Upper lobe of right lung (tissue), 1 donor: Measurements from ENCODE around the gene BNC2. TPM values are rescaled to one million over a fixed set of nuclear protein-coding genes. Genes with fewer than 3 reads are reported as not detected.

Experiments used
- ATAC-seq: fragments of 200-7000 bp; cut with Tn5 transposase; one replicate; pipeline ENCODE4 v1.9.1; 2020; ENCODE audit warnings: mild to moderate bottlenecking, moderate library complexity
- DNase-seq: peaks from one replicate; pipeline ENCODE4 v3.0.0-alpha.2; 2020
- H3K27ac ChIP-seq: fragments of 200-600 bp; one replicate; pipeline ENCODE4 v1.8.0; 2022
- H3K27me3 ChIP-seq: fragments of 200-600 bp; one replicate; pipeline ENCODE4 v1.8.0; 2022; ENCODE audit warnings: mild to moderate bottlenecking
- H3K36me3 ChIP-seq: fragments of 200-600 bp; one replicate; pipeline ENCODE4 v1.8.0; 2022
- H3K4me1 ChIP-seq: fragments of 200-600 bp; one replicate; pipeline ENCODE4 v1.8.0; 2022
- H3K4me3 ChIP-seq: fragments of 200-600 bp; one replicate; pipeline ENCODE4 v1.8.0; 2022; ENCODE audit warnings: mild to moderate bottlenecking
- H3K9me3 ChIP-seq: fragments of 200-600 bp; one replicate; pipeline ENCODE4 v1.8.0; 2022
- intact Hi-C: fragments of 100-400 bp; cut with DNase I; formaldehyde crosslinking; loops from one replicate; pipeline ENCODE4 v1.11.0; 2022
- total RNA-seq: library from RNA; stranded (reverse); fragmentation: NEBNext Ultra II Directional; extraction: Animal tissue kit (Norgen Biotek cat#: 25700); gene quantifications from one replicate; pipeline ENCODE4 v1.2.1, GENCODE V29; 2021
- TF ChIP-seq, protein P1 (sequence below): fragments of 200-600 bp; IDR thresholded peaks from one replicate; pipeline ENCODE4 v1.8.0; 2022; ENCODE audit warnings: antibody characterized with exemption
- donor health status: DM: no; HTN: yes; CAD: no; lungs with severe emphysema.

BNC2 gene
- total RNA-seq, 1 donor from 2014 or later, result 18.1 TPM

DNA sequence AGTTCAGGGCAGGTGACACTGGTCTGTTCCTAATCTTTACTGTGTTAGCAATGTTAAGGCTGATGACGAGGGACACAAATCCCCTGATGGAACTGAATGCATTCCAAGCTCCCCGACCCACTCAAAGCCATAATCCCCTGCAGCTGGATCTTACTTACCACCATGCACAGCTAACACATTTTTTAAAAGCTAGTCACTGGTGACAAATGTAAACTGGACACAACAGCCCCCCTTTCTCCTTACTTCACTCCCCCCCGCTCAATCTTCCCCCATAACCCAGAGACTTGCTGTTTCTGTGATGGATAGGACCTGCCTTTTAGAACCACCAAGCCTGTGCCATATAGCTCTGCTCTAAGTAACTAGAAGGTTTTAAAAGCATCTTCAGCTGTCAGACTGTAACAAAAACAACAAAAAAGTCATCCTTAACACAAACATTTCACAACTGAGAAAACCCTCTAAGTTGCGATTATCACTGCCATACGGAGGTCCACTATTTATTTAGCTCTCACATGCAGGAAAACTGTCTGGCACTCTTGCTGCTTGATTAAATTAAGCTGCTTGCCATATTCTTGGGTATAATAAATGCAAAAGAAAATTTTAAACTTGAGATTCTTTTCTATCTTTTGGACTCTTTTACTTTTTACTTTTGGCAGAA, 44.4 kb downstream of the BNC2 start:
- TF ChIP-seq, protein P1, sequence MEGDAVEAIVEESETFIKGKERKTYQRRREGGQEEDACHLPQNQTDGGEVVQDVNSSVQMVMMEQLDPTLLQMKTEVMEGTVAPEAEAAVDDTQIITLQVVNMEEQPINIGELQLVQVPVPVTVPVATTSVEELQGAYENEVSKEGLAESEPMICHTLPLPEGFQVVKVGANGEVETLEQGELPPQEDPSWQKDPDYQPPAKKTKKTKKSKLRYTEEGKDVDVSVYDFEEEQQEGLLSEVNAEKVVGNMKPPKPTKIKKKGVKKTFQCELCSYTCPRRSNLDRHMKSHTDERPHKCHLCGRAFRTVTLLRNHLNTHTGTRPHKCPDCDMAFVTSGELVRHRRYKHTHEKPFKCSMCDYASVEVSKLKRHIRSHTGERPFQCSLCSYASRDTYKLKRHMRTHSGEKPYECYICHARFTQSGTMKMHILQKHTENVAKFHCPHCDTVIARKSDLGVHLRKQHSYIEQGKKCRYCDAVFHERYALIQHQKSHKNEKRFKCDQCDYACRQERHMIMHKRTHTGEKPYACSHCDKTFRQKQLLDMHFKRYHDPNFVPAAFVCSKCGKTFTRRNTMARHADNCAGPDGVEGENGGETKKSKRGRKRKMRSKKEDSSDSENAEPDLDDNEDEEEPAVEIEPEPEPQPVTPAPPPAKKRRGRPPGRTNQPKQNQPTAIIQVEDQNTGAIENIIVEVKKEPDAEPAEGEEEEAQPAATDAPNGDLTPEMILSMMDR, result no peak
- ATAC-seq (no peak), DNase-seq (no peak)
- Histone ChIP-seq H3K9me3 (no peaks in the 10 kb centered on the region), H3K4me1 (peaks cover 5% of the 10 kb centered on the region), H3K27me3 (no peaks in the 10 kb centered on the region), H3K4me3 (no peak overlapping the region), H3K27ac (no peak overlapping the region), H3K36me3 (no peaks in the 10 kb centered on the region)
- intact Hi-C loops, result no loop called here

DNA sequence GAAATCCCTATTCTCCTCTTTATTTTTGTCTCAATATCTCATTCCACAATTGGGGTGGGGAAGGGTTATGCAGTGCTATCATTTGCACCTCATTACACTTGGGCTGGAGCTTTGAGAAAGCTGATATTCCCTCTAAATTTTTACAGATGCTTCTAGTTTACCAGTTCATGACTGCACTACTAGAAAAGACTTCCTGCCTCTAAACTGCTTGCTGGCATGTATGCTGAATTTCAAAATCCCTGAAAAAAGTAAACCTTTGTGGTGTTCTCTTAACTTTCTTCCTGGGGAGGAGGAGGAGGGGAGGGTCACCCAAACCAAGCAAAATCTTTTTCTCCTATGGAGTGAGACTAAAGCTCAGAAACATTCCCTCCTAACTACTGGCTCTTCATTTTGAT, 45.1 kb downstream of the BNC2 start:
- Histone ChIP-seq H3K27me3 (no peaks in the 10 kb centered on the region), H3K4me1 (peaks cover 5% of the 10 kb centered on the region), H3K36me3 (no peaks in the 10 kb centered on the region), H3K9me3 (no peaks in the 10 kb centered on the region), H3K27ac (no peak overlapping the region), H3K4me3 (no peak overlapping the region)
- DNase-seq (no peak), ATAC-seq (no peak)
- TF ChIP-seq, protein P1, result no peak
- intact Hi-C loops, result no loop called here

DNA sequence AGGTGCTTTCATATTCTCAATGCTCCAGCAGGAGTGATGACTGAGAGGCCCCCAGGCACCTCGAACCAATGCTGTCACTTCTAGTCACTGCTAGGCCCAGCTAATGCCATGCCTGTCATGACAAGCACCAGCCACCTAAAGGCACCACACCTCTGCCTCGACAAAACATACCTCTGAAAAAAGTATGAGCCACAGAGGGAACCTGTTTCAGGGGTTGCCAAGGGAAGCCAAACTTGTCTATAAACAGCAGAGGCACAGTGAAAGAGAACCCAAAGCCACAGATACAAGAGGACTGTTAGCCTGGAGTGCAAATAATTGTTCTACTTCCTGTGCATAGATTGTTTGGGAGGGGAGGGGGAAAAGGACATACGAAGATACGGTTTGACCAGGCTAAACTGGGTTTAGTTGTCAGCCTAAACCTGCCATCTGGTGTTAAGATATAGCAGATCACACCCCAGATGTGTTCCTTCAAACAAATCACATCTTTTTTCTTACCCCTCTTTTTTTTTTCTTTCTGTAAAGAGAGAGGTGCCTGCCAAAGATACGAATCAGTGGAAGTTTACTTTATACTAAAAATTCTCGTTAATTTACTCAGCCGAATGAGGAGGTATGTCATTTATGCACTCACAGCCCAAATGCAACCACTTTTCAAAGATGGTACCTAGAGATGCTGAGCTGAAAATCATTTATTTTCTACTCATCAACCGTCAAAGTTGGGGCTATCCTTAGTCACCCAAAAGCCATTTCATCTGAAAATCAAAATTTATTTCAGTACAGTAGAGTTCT, 45.7 kb downstream of the BNC2 start:
- H3K36me3 ChIP-seq, result no peaks in the 10 kb centered on the region
- H3K9me3 ChIP-seq, result no peaks in the 10 kb centered on the region
- no peak for DNase-seq
- H3K27ac ChIP-seq, result peak overlapping the region; percentile 18
- no peaks in the 10 kb centered on the region for H3K27me3 ChIP-seq
- no peak overlapping the region for H3K4me3 ChIP-seq
- intact Hi-C loops, result no loop called here
- ATAC-seq, result peak; percentile 37
- TF ChIP-seq, protein P1, result no peak
- peaks cover 5% of the 10 kb centered on the region for H3K4me1 ChIP-seq

DNA sequence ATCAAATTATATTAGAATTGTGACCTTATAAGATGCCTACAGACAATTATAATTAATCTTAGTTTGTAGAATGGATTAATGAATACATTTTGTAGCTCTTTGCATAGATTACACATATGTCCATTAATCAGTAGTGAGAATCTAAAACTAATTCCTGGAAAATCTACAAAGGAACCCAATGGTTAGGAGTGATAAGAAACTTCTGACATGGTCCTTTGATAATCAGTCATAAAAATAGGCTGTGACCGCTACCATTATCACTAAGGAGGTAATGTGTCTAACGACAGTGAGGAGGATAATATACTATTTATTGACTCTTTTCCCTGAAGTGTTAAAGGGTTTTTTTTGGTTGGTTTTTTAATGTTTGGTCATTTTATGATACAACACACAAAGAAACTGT, 46.6 kb downstream of the BNC2 start:
- Histone ChIP-seq H3K9me3 (no peaks in the 10 kb centered on the region), H3K27me3 (no peaks in the 10 kb centered on the region), H3K4me1 (peaks cover 5% of the 10 kb centered on the region), H3K27ac (no peak overlapping the region), H3K4me3 (no peak overlapping the region), H3K36me3 (no peaks in the 10 kb centered on the region)
- ATAC-seq (no peak), DNase-seq (no peak)
- TF ChIP-seq, protein P1, result no peak
- intact Hi-C loops, result no loop called here

DNA sequence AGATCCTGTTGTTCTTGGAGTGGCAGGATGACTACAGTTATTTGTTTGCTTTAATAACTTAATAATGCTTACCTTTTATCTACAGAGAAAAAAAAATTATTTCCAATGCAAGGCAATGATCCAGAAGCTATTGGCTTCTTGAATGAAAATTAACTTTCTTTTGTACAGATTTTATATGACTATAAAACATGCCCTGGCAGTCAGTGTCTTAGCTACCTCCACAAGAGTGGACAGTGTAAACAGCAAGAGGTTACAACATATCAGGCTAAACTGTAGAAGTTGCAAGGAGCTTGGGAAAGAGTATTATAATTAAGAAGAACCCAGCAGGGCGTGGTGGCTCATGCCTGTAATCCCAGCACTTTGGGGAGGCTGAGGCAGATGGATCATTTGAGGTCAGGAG, 49.1 kb downstream of the BNC2 start:
- no peak for ATAC-seq
- no peak for DNase-seq
- Histone ChIP-seq H3K4me3 (no peak overlapping the region), H3K9me3 (no peaks in the 10 kb centered on the region), H3K36me3 (no peaks in the 10 kb centered on the region), H3K27ac (no peak overlapping the region), H3K27me3 (no peaks in the 10 kb centered on the region), H3K4me1 (peaks cover 5% of the 10 kb centered on the region)
- TF ChIP-seq, protein P1, result no peak
- intact Hi-C loops, result no loop called here
